PC-9 (cell line): ENCODE results near the gene OTULINL. TPM values are rescaled to one million over a fixed set of nuclear protein-coding genes. Genes with fewer than 3 reads are reported as not detected.

Source experiments
- BruUV-seq: library from RNA; stranded (reverse); fragments of 400-500 nt; replicated peaks from 2 replicates; lab custom pipeline; 2021; lab: Mats Ljungman, UMichigan
- CTCF ChIA-PET: fragments of 300-600 bp; sonication (Branson Sonifier 250); formaldehyde crosslinking; loops from one replicate; lab custom pipeline; 2022; ENCODE audit warnings: antibody characterized with exemption; lab: Charles Lee
- POLR2A ChIA-PET: fragments of 300-600 bp; sonication (Branson Sonifier 250); formaldehyde crosslinking; loops from one replicate; lab custom pipeline; 2022; ENCODE audit warnings: antibody characterized with exemption; ENCODE audit not compliant: unreplicated experiment; lab: Charles Lee
- DNase-seq, 2 experiments: peaks; one replicate each; pipeline versions ENCODE4 v3.0.0 to v3.0.0-alpha.2; 2015 to 2022; ENCODE audit warnings: mixed read lengths in 1 of 2
- H2AFZ ChIP-seq: fragments of 200-600 bp; sonication (generic); 2 replicates; pipeline ENCODE4 v1.8.1; 2017; ENCODE audit warnings: antibody characterized with exemption
- H3F3A ChIP-seq: fragments of 200-600 bp; sonication (generic); 2 replicates; pipeline ENCODE4 v1.8.1; 2017; ENCODE audit warnings: antibody characterized with exemption, mild to moderate bottlenecking, low read depth; ENCODE audit not compliant: insufficient read depth
- H3K27ac ChIP-seq: fragments of 200-600 bp; sonication (generic); 2 replicates; pipeline ENCODE4 v1.6.1; 2016; ENCODE audit warnings: mixed run types
- H3K27me3 ChIP-seq: fragments of 200-600 bp; sonication (generic); 2 replicates; pipeline ENCODE4 v1.6.1; 2016; ENCODE audit warnings: low read depth, mixed run types; ENCODE audit not compliant: insufficient read depth
- H3K36me3 ChIP-seq: fragments of 200-600 bp; sonication (generic); 2 replicates; pipeline ENCODE4 v1.6.1; 2016; ENCODE audit warnings: low read depth, mixed run types
- H3K4me1 ChIP-seq: fragments of 200-600 bp; sonication (generic); replicated peaks from 2 replicates; pipeline ENCODE4 v1.6.1; 2016; ENCODE audit warnings: mixed run types; ENCODE audit not compliant: insufficient read depth
- H3K4me2 ChIP-seq: fragments of 200-600 bp; sonication (generic); 2 replicates; pipeline ENCODE4 v1.6.1; 2017; ENCODE audit warnings: mixed run types
- H3K4me3 ChIP-seq: fragments of 200-600 bp; sonication (generic); 2 replicates; pipeline ENCODE4 v1.6.1; 2016; ENCODE audit warnings: mixed run types
- H3K79me2 ChIP-seq: fragments of 200-600 bp; sonication (generic); 2 replicates; pipeline ENCODE4 v1.6.1; 2017; ENCODE audit warnings: low read depth, mixed run types
- H3K9me2 ChIP-seq: fragments of 200-600 bp; sonication (generic); 2 replicates; pipeline ENCODE4 v1.8.1; 2017; ENCODE audit warnings: mild to moderate bottlenecking; ENCODE audit not compliant: insufficient read depth
- H3K9me3 ChIP-seq: fragments of 200-600 bp; sonication (generic); 2 replicates; pipeline ENCODE4 v1.8.1; 2016; ENCODE audit warnings: low read depth; ENCODE audit not compliant: insufficient read depth
- H4K20me1 ChIP-seq: fragments of 200-600 bp; sonication (generic); 2 replicates; pipeline ENCODE4 v1.8.1; 2017; ENCODE audit not compliant: insufficient read depth
- EZH2 ChIP-seq: fragments of 200-600 bp; sonication (generic); IDR thresholded peaks from 2 replicates; pipeline ENCODE4 v1.8.0; 2017; ENCODE audit warnings: antibody characterized with exemption, low read depth
- intact Hi-C: fragments of 100-400 bp; cut with micrococcal nuclease; formaldehyde crosslinking; loops from one replicate; pipeline ENCODE4 v1.10.0; 2022; ENCODE audit not compliant: unreplicated experiment
- total RNA-seq: library from RNA; stranded (reverse); gene quantifications from 2 replicates; pipeline ENCODE4 v1.2.3, GENCODE V29; 2021
- TF ChIP-seq, protein P1 (sequence below): fragments of 200-600 bp; sonication (generic); conservative IDR thresholded peaks from 2 replicates; pipeline ENCODE4 v1.6.1; 2017; ENCODE audit warnings: mixed run types, antibody characterized with exemption, mild to moderate bottlenecking, moderate library complexity

The OTULINL gene
- total RNA-seq, 1 experiment from 2014 or later, result 4.1 TPM

DNA sequence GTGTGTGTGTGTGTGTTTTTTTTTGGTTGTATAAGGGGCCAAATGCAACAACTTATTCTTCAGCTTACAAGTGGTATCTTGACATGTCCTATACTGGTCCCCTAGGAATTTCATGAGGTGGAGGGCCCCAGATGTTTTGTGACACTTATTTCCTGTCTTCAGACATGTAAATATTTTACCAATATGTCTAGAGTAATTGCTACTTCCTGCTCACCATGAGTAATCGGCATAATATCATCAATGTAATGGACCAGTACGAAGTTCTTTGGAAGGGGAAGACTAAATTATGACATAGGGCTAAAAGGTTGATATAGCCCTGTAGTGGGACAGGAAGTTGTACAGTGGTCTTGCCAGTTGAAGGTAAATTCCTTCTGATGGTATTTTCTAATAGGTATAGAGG lies 79.2 kb downstream of the OTULINL start:
- no peak overlapping the region for H3K4me3 ChIP-seq
- H2AFZ ChIP-seq, result no peak overlapping the region
- intact Hi-C loops, result loop anchor here (5.0 kb wide), 3 partner anchors 174 to 674 kb away; no protein-coding TSS in a partner anchor
- H3K27ac ChIP-seq, result no peak overlapping the region
- H3K4me2 ChIP-seq, result no peak overlapping the region
- DNase-seq, result no peak
- H3K9me3 ChIP-seq, result no peaks in the 10 kb centered on the region
- ChIA-PET CTCF (interaction anchor here (0.6 to 0.9 kb wide), 3 partner anchors 12 to 860 kb away, joined by 4 to 9 read pairs (median 6); no protein-coding TSS in a partner anchor), POLR2A (interaction anchor here (0.6 kb wide), 1 partner anchor 267 kb away, joined by 11 read pairs; no protein-coding TSS in a partner anchor)
- peaks cover 16% of the 10 kb centered on the region for H3K4me1 ChIP-seq
- no peaks in the 10 kb centered on the region for H3K9me2 ChIP-seq
- no peaks in the 10 kb centered on the region for H4K20me1 ChIP-seq
- H3F3A ChIP-seq, result 0 out of 2 replicates have a peak, but pooled peaks cover 10% of the 10 kb centered on the region
- no peaks in the 10 kb centered on the region for H3K27me3 ChIP-seq
- TF ChIP-seq EZH2, result no peak
- TF ChIP-seq, protein P1, sequence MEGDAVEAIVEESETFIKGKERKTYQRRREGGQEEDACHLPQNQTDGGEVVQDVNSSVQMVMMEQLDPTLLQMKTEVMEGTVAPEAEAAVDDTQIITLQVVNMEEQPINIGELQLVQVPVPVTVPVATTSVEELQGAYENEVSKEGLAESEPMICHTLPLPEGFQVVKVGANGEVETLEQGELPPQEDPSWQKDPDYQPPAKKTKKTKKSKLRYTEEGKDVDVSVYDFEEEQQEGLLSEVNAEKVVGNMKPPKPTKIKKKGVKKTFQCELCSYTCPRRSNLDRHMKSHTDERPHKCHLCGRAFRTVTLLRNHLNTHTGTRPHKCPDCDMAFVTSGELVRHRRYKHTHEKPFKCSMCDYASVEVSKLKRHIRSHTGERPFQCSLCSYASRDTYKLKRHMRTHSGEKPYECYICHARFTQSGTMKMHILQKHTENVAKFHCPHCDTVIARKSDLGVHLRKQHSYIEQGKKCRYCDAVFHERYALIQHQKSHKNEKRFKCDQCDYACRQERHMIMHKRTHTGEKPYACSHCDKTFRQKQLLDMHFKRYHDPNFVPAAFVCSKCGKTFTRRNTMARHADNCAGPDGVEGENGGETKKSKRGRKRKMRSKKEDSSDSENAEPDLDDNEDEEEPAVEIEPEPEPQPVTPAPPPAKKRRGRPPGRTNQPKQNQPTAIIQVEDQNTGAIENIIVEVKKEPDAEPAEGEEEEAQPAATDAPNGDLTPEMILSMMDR, result no peak
- no peaks in the 10 kb centered on the region for H3K36me3 ChIP-seq
- no TSS peak for BruUV-seq
- peaks cover 14% of the 10 kb centered on the region for H3K79me2 ChIP-seq

Other genes starting within 250 kb of the OTULINL start
- gene OTULIN, start 82.9 kb downstream of the OTULINL start, total RNA-seq, result 77.2 and 79.1 TPM in 2 replicates